Measurements from ENCODE around the gene MPEG1.

MPEG1 gene

GRCh38 chr11:59204746-59205145, 8.0 kb downstream of the MPEG1 start:
- Histone ChIP-seq H3K4me1 (ENCODE audit: control insufficient read depth in 1 of 2, insufficient read depth in 2 of 2, low read length in 2 of 2) (peaks cover 0 to 13% of the 10 kb centered on the region in 2 donors), H3K4me3 (ENCODE audit: low read depth in 1 of 2, low read length in 2 of 2) (no peak overlapping the region), H3K36me3 (ENCODE audit: control insufficient read depth in 1 of 2, insufficient read depth in 2 of 2, low read length in 2 of 2) (peaks cover 28 to 62% of the 10 kb centered on the region in 2 donors), H3K9me3 (ENCODE audit: control insufficient read depth in 1 of 2, low read length in 2 of 2) (no peaks in the 10 kb centered on the region), H3K27me3 (ENCODE audit: control insufficient read depth in 1 of 2, insufficient read depth in 2 of 2, low read length in 2 of 2) (no peaks in the 10 kb centered on the region), H3K27ac (ENCODE audit: low read depth, low read length) (no peak overlapping the region), H3K9ac (ENCODE audit: low read depth in 1 of 2, low read length in 2 of 2) (no peak overlapping the region)

DNA sequence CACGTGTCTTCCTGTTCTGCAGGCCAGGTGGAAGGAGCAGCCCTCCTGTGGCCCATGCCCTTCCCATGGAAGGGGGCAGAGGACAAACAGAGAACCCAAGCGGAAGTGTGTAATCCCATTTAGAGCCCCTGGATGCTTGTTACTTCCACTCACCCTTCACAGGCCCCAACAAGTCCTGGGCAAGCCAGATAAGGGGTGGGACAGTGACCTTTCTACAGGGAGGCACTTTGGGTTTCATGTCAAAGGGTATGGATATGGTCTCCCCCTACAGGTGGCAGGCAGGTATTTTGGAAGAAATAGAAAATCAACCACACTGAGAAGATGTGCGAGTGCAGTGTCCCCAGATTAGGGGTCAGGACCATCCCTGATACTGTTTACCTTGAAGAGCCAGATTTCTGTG, 11.4 kb downstream of the MPEG1 start:
- Histone ChIP-seq H3K9ac (ENCODE audit: low read depth in 1 of 2, low read length in 2 of 2) (no peak overlapping the region), H3K4me3 (ENCODE audit: low read depth in 1 of 2, low read length in 2 of 2) (no peak overlapping the region), H3K9me3 (ENCODE audit: control insufficient read depth in 1 of 2, low read length in 2 of 2) (no peaks in the 10 kb centered on the region), H3K27ac (ENCODE audit: low read depth, low read length) (no peak overlapping the region), H3K4me1 (ENCODE audit: control insufficient read depth in 1 of 2, insufficient read depth in 2 of 2, low read length in 2 of 2) (peaks cover 4 to 12% of the 10 kb centered on the region in 2 donors), H3K27me3 (ENCODE audit: control insufficient read depth in 1 of 2, insufficient read depth in 2 of 2, low read length in 2 of 2) (no peaks in the 10 kb centered on the region), H3K36me3 (ENCODE audit: control insufficient read depth in 1 of 2, insufficient read depth in 2 of 2, low read length in 2 of 2) (peaks cover 43 to 78% of the 10 kb centered on the region in 2 donors)

DNA sequence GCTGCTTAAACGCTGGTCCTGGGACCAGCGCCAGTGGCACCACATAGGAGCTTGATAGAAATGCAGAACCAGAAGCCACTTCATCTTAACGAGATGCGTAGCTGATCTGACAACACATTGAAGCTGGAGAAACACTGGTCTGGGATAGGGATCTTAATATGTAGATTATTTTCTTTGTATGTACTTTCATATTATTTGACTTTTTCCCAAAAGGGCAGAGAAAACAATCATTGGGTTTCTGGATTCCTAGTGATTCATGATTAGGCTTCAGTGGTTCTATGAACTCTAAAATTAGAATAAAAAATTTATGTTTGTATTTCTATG, 12.3 kb downstream of the MPEG1 start:
- H3K9me3 ChIP-seq (ENCODE audit: control insufficient read depth in 1 of 2, low read length in 2 of 2), result no peaks in the 10 kb centered on the region
- no peak overlapping the region for H3K4me3 ChIP-seq (ENCODE audit: low read depth in 1 of 2, low read length in 2 of 2)
- H3K9ac ChIP-seq (ENCODE audit: low read depth in 1 of 2, low read length in 2 of 2), result no peak overlapping the region
- peaks cover 46 to 80% of the 10 kb centered on the region in 2 donors for H3K36me3 ChIP-seq (ENCODE audit: control insufficient read depth in 1 of 2, insufficient read depth in 2 of 2, low read length in 2 of 2)
- no peak overlapping the region for H3K27ac ChIP-seq (ENCODE audit: low read depth, low read length)
- peaks cover 4 to 12% of the 10 kb centered on the region in 2 donors for H3K4me1 ChIP-seq (ENCODE audit: control insufficient read depth in 1 of 2, insufficient read depth in 2 of 2, low read length in 2 of 2)
- H3K27me3 ChIP-seq (ENCODE audit: control insufficient read depth in 1 of 2, insufficient read depth in 2 of 2, low read length in 2 of 2), result no peaks in the 10 kb centered on the region

DNA sequence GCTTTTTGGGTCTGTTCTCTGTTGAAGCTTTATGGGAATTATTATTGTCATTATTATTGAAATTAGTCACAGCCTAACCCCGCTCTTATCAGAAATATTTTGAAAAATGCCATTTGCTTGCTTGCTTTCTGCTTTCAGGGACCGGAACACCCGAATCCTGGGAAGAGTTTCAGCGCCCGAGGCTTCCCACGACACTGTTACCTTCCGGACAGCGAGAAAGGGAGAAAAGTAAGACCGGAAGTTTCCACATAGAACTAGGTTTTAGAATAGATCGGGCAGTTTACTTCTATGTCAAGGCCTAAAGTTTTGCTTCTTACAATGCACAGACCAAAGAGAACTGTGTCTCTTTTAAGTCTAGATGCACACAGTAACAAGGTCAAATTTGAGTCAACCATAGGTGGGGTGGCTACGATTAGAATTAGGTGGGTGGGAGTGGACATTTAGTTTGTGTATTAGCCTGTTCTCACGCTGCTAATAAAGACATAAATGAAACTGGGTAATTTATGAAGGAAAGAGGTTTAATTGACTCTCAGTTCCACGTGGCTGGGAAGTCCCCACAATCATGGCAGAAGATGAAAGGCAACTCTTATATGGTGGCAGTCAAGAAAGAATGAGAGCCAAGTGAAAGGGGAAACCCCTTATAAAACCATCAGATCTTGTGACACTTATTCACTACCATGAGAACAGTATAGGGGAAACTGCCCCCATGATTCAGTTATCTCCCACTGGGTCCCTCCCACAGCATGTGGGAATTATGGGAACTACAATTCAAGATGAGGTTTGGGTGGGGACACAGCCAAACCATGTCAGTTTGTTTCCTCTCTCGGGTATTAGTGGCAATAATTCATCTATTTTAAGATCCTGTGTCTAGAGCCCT, 12.9 kb downstream of the MPEG1 start:
- no peak overlapping the region for H3K27ac ChIP-seq (ENCODE audit: low read depth, low read length)
- peaks cover 46 to 80% of the 10 kb centered on the region in 2 donors for H3K36me3 ChIP-seq (ENCODE audit: control insufficient read depth in 1 of 2, insufficient read depth in 2 of 2, low read length in 2 of 2)
- no peak overlapping the region for H3K4me3 ChIP-seq (ENCODE audit: low read depth in 1 of 2, low read length in 2 of 2)
- H3K4me1 ChIP-seq (ENCODE audit: control insufficient read depth in 1 of 2, insufficient read depth in 2 of 2, low read length in 2 of 2), result peaks cover 4 to 12% of the 10 kb centered on the region in 2 donors
- no peaks in the 10 kb centered on the region for H3K27me3 ChIP-seq (ENCODE audit: control insufficient read depth in 1 of 2, insufficient read depth in 2 of 2, low read length in 2 of 2)
- H3K9me3 ChIP-seq (ENCODE audit: control insufficient read depth in 1 of 2, low read length in 2 of 2), result no peaks in the 10 kb centered on the region
- H3K9ac ChIP-seq (ENCODE audit: low read depth in 1 of 2, low read length in 2 of 2), result no peak overlapping the region

DNA sequence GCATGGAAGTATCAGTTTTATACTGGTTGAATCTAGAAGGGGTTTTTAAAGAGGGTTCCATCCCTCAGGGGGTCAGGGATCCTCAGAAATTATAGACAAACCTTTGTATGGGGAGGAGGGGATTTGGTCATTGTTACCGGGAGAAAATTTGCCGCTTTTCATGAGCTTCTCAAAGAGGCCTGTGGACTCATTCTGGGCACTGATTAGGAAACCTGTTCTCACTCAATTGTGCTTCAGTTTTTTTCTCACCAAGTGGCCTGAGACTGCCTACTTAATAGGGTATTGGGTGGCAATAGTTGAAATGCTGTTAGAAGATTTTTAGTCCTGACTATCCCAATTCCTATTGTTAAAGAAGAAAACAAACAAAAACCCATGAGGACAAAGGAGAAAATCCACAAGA, 14.0 kb downstream of the MPEG1 start:
- Histone ChIP-seq H3K4me3 (ENCODE audit: low read depth in 1 of 2, low read length in 2 of 2) (no peak overlapping the region), H3K4me1 (ENCODE audit: control insufficient read depth in 1 of 2, insufficient read depth in 2 of 2, low read length in 2 of 2) (peaks cover 4 to 12% of the 10 kb centered on the region in 2 donors), H3K9ac (ENCODE audit: low read depth in 1 of 2, low read length in 2 of 2) (no peak overlapping the region), H3K27ac (ENCODE audit: low read depth, low read length) (no peak overlapping the region), H3K27me3 (ENCODE audit: control insufficient read depth in 1 of 2, insufficient read depth in 2 of 2, low read length in 2 of 2) (no peaks in the 10 kb centered on the region), H3K9me3 (ENCODE audit: control insufficient read depth in 1 of 2, low read length in 2 of 2) (no peaks in the 10 kb centered on the region), H3K36me3 (ENCODE audit: control insufficient read depth in 1 of 2, insufficient read depth in 2 of 2, low read length in 2 of 2) (peaks cover 41 to 79% of the 10 kb centered on the region in 2 donors)

DNA sequence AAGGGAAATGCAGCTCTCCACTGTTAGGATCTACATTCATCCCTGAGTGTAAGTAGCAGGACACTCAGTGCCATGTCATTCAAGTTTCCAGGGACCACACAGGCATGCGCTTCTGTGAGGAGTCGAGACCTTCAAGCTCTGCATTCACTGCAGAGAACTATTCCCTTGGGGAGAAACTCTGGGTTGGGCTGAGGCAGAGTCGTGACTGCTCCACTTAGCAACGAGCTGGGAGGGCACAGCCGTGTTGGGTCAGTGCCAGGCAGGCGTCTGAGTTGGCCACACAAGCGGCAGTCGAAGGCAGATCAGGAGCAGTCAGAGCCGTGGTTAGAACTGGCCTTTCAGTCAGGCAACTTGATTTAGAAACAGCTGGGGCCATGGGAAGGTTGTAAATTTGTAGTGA, 14.7 kb downstream of the MPEG1 start:
- Histone ChIP-seq H3K4me1 (ENCODE audit: control insufficient read depth in 1 of 2, insufficient read depth in 2 of 2, low read length in 2 of 2) (peaks cover 4 to 12% of the 10 kb centered on the region in 2 donors), H3K27ac (ENCODE audit: low read depth, low read length) (no peak overlapping the region), H3K36me3 (ENCODE audit: control insufficient read depth in 1 of 2, insufficient read depth in 2 of 2, low read length in 2 of 2) (peaks cover 39 to 85% of the 10 kb centered on the region in 2 donors), H3K9me3 (ENCODE audit: control insufficient read depth in 1 of 2, low read length in 2 of 2) (no peaks in the 10 kb centered on the region), H3K4me3 (ENCODE audit: low read depth in 1 of 2, low read length in 2 of 2) (no peak overlapping the region), H3K9ac (ENCODE audit: low read depth in 1 of 2, low read length in 2 of 2) (no peak overlapping the region), H3K27me3 (ENCODE audit: control insufficient read depth in 1 of 2, insufficient read depth in 2 of 2, low read length in 2 of 2) (no peaks in the 10 kb centered on the region)

GRCh38 chr11:59196777-59197176, 15.9 kb downstream of the MPEG1 start:
- H3K9me3 ChIP-seq (ENCODE audit: control insufficient read depth in 1 of 2, low read length in 2 of 2), result no peaks in the 10 kb centered on the region
- no peak overlapping the region for H3K4me3 ChIP-seq (ENCODE audit: low read depth in 1 of 2, low read length in 2 of 2)
- H3K4me1 ChIP-seq (ENCODE audit: control insufficient read depth in 1 of 2, insufficient read depth in 2 of 2, low read length in 2 of 2), result peaks cover 4 to 13% of the 10 kb centered on the region in 2 donors
- H3K36me3 ChIP-seq (ENCODE audit: control insufficient read depth in 1 of 2, insufficient read depth in 2 of 2, low read length in 2 of 2), result peaks cover 47 to 85% of the 10 kb centered on the region in 2 donors
- no peaks in the 10 kb centered on the region for H3K27me3 ChIP-seq (ENCODE audit: control insufficient read depth in 1 of 2, insufficient read depth in 2 of 2, low read length in 2 of 2)
- H3K27ac ChIP-seq (ENCODE audit: low read depth, low read length), result no peak overlapping the region
- H3K9ac ChIP-seq (ENCODE audit: low read depth in 1 of 2, low read length in 2 of 2), result no peak overlapping the region

DNA sequence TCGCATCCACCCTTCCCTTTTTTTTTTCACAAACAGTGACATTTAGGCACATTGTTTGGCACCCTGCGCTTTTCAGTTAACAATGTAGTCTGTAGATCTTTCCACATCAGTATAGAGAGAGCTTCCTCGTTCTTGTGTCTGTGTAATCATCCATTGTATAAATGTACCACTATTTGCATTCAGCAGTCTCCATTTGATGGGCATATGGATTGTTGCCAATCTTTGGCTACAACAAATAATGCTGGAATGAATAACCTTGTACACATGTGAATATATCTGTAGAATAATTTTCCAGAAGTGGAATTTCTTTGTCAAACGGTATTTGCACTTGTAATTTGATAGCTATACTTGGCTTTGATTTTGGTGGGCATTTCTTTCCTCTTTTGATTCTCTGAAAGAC, 17.1 kb downstream of the MPEG1 start:
- Histone ChIP-seq H3K27me3 (ENCODE audit: control insufficient read depth in 1 of 2, insufficient read depth in 2 of 2, low read length in 2 of 2) (no peaks in the 10 kb centered on the region), H3K4me1 (ENCODE audit: control insufficient read depth in 1 of 2, insufficient read depth in 2 of 2, low read length in 2 of 2) (peaks cover 14 to 20% of the 10 kb centered on the region in 2 donors), H3K4me3 (ENCODE audit: low read depth in 1 of 2, low read length in 2 of 2) (no peak overlapping the region), H3K9me3 (ENCODE audit: control insufficient read depth in 1 of 2, low read length in 2 of 2) (no peaks in the 10 kb centered on the region), H3K9ac (ENCODE audit: low read depth in 1 of 2, low read length in 2 of 2) (no peak overlapping the region), H3K36me3 (ENCODE audit: control insufficient read depth in 1 of 2, insufficient read depth in 2 of 2, low read length in 2 of 2) (peaks cover 49 to 79% of the 10 kb centered on the region in 2 donors), H3K27ac (ENCODE audit: low read depth, low read length) (no peak overlapping the region)

DNA sequence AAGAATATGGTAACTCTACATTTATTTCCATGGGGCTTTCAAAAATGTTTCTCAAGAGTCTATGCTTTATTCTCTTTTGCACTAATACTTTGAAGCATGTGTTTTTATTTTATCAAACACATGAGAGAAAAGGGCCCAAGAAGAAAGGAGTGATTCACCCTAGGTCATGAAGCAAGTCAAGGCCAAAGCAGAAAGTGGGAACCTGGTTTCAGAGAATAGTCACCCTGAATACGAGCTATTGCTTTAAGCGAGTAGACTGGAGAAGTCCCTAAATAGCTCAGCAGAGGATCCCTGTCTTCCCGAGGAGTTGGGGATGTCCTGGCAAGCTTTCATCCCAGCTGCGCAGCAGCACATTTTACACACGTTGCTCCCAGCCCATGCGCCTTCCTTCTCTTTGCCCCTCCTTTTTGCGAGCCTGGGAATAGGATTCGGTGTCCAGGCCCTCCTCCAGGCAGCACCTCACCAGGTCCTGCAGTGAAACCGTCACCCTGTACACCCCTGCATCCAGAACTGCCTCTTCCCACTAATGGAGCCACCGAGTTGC, 19.1 kb downstream of the MPEG1 start:
- H3K4me1 ChIP-seq (ENCODE audit: control insufficient read depth in 1 of 2, insufficient read depth in 2 of 2, low read length in 2 of 2), result peaks cover 33 to 39% of the 10 kb centered on the region in 2 donors
- H3K9ac ChIP-seq (ENCODE audit: low read depth in 1 of 2, low read length in 2 of 2), result no peak overlapping the region
- no peaks in the 10 kb centered on the region for H3K9me3 ChIP-seq (ENCODE audit: control insufficient read depth in 1 of 2, low read length in 2 of 2)
- no peak overlapping the region for H3K4me3 ChIP-seq (ENCODE audit: low read depth in 1 of 2, low read length in 2 of 2)
- H3K27me3 ChIP-seq (ENCODE audit: control insufficient read depth in 1 of 2, insufficient read depth in 2 of 2, low read length in 2 of 2), result no peaks in the 10 kb centered on the region
- no peak overlapping the region for H3K27ac ChIP-seq (ENCODE audit: low read depth, low read length)
- peaks cover 50 to 75% of the 10 kb centered on the region in 2 donors for H3K36me3 ChIP-seq (ENCODE audit: control insufficient read depth in 1 of 2, insufficient read depth in 2 of 2, low read length in 2 of 2)

DNA sequence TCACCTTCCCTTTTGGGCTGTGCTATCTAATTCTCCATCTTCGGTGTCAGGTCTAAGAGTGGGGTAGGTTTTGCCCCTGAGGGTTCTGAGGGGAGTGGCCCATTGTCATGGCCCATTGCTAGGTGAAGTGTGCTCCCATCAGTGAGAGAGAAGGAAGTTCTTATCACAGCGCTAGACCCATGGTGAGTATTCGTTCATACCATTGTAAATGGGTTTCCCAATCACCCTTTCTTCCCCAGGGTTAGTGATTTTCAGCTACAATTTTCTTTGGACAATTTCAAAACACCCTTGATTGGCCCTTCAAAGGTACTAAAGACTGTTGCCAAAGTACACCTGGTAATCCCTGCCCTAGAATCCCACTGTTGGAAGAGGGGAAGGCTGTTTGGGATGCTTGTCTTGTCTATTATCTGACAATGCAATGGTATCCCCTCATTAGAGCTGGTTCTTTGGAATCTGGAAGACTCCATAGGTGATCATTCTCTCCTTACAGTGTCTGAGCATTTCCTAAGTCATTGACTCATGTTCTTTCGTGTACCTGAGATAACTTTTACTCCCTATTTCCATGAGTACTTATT, 20.2 kb downstream of the MPEG1 start:
- H3K9me3 ChIP-seq (ENCODE audit: control insufficient read depth in 1 of 2, low read length in 2 of 2), result no peaks in the 10 kb centered on the region
- H3K36me3 ChIP-seq (ENCODE audit: control insufficient read depth in 1 of 2, insufficient read depth in 2 of 2, low read length in 2 of 2), result peaks cover 50 to 74% of the 10 kb centered on the region in 2 donors
- H3K4me3 ChIP-seq (ENCODE audit: low read depth in 1 of 2, low read length in 2 of 2), result no peak overlapping the region
- no peak overlapping the region for H3K27ac ChIP-seq (ENCODE audit: low read depth, low read length)
- peaks cover 40 to 45% of the 10 kb centered on the region in 2 donors for H3K4me1 ChIP-seq (ENCODE audit: control insufficient read depth in 1 of 2, insufficient read depth in 2 of 2, low read length in 2 of 2)
- no peak overlapping the region for H3K9ac ChIP-seq (ENCODE audit: low read depth in 1 of 2, low read length in 2 of 2)
- H3K27me3 ChIP-seq (ENCODE audit: control insufficient read depth in 1 of 2, insufficient read depth in 2 of 2, low read length in 2 of 2), result no peaks in the 10 kb centered on the region

All from duodenal mucosa (tissue), 2 donors.